ENCODE measurements around the gene MYH16.
A peak's percentile ranks its signal among the peaks of the same experiment; 100 is the strongest.
"Not testable (repeated sequence)": the region's sequence is repeated elsewhere in the genome, so short reads cannot be mapped to it uniquely, and the experiment has no call there.

The MYH16 gene

DNA sequence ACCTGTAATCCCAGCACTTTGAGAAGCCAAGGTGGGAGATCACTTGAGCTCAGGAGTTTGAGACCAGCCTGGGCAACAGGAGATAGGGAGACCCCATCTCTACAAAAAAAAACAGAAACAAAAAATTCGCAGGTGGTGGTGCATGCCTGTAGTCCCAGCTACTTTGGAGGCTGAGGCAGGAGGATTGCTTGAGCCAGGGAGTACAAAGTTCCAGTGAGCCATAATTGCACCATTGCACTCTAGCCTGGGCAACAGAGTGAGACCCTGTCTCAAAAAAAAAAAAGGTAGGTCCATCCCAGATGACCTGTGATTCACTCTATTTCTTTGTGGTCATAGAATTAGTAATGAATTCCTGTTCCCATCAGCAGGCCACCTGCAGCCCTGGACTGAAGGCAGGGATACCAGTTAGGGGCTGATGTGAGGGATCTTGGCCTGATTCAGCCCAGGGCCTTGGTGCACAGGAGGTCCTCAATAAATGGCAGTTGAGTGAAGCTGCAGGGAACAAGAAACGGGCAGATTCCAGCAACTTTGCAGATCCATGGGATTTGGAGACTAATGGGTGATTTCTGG lies at the start of gene MYH16:
MYH16 (plus strand) TSS at position 364 of the 570 bp plus-strand sequence.
- Mint-ChIP-seq H3K27me3 (peaks cover 11% of the 10 kb centered on the region), H3K4me1 (peaks cover 15% of the 10 kb centered on the region), H3K36me3 (no peaks in the 10 kb centered on the region), H3K9me3 (no peaks in the 10 kb centered on the region), H3K27ac (peak within 1 kb of the TSS; percentile 63), H3K4me3 (no peak within 1 kb of the TSS)
- no peak for DNase-seq
- CTCF ChIA-PET, result interaction anchor here (1.1 kb wide), 1 partner anchor 10 kb away, joined by 3 read pairs; no protein-coding TSS in a partner anchor

DNA sequence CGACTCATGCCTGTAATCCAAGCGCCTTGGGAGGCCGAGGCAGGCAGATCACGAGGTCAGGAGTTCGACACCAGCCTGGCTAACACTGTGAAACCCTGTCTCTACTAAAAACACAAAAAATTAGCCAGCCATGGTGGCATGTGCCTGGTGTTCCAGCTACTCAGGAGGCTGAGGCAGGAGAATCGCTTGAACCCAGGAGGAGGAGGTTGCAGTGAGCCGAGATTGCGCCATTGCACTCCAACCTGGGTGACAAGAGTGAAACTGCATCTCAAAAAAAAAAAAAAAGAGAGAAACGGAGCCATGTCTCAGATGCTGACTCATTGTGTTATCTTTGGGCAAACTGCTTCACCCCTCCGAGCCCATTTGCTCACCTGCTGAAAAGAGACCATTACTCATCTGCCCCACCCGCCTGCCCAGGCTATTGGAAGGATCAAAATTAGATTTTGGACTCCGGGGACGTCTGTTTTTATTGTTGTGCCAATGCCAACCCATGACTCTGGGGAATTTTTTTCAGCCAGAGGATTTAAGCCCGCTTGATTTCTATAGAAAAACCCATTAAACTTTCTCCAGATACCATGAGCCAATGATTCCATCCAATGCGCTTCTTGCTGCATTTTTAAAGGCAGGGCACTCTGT lies 48.3 kb upstream of the MYH16 start:
- DNase-seq, H3K9me3 Mint-ChIP-seq, H3K36me3 Mint-ChIP-seq, H3K4me3 Mint-ChIP-seq, H3K4me1 Mint-ChIP-seq, CTCF ChIA-PET, H3K27me3 Mint-ChIP-seq: not testable (repeated sequence)
- peak overlapping the region; percentile 19 for H3K27ac Mint-ChIP-seq

DNA sequence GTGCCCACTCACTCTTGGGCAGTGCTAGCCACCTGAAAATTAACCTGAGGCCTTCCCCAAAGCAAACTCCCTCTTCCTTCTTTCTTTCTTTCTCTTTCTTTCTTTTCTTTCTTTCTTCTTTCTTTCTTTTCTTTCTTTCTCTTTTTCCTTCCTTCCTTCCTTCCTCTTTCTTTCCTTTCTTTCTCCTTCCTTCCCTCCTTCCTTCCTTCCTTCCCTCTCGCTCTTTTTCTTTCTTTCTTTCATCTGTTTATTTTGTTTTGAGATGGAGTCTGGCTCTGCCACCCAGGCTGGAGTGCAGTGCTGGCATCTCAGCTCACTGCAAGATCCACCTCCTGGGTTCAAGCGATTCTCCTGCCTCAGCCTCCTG lies 47.8 kb upstream of the MYH16 start:
- no peaks in the 10 kb centered on the region for H3K9me3 Mint-ChIP-seq
- no peak overlapping the region for H3K4me3 Mint-ChIP-seq
- peaks cover 7% of the 10 kb centered on the region for H3K4me1 Mint-ChIP-seq
- DNase-seq, result no peak
- H3K36me3 Mint-ChIP-seq, result no peaks in the 10 kb centered on the region
- H3K27ac Mint-ChIP-seq, result no peak overlapping the region
- CTCF ChIA-PET, result no interaction called here
- peaks cover 5% of the 10 kb centered on the region for H3K27me3 Mint-ChIP-seq

DNA sequence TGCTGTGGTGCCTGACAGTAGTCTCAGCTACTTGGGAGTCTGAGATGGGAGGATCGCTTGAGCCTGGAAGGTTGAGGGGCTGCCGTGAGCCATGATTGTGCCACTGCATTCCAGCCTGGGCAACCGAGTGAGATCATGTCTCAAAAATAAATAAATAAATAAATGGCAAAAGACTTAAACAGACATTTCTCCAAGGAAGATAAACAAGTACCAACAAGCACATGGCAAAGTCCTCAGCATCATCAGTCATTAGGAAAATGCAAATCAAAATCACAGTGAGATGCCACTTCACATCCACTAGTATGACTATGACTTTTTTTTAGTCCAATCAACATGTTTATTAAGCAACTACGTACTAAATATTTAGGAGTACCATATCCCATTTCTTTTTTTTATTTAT lies 43.4 kb upstream of the MYH16 start:
- Mint-ChIP-seq H3K36me3 (no peaks in the 10 kb centered on the region), H3K27ac (no peak overlapping the region), H3K27me3 (peaks cover 5% of the 10 kb centered on the region), H3K9me3 (no peaks in the 10 kb centered on the region), H3K4me3 (no peak overlapping the region), H3K4me1 (peaks cover 7% of the 10 kb centered on the region)
- no peak for DNase-seq
- CTCF ChIA-PET, result no interaction called here

DNA sequence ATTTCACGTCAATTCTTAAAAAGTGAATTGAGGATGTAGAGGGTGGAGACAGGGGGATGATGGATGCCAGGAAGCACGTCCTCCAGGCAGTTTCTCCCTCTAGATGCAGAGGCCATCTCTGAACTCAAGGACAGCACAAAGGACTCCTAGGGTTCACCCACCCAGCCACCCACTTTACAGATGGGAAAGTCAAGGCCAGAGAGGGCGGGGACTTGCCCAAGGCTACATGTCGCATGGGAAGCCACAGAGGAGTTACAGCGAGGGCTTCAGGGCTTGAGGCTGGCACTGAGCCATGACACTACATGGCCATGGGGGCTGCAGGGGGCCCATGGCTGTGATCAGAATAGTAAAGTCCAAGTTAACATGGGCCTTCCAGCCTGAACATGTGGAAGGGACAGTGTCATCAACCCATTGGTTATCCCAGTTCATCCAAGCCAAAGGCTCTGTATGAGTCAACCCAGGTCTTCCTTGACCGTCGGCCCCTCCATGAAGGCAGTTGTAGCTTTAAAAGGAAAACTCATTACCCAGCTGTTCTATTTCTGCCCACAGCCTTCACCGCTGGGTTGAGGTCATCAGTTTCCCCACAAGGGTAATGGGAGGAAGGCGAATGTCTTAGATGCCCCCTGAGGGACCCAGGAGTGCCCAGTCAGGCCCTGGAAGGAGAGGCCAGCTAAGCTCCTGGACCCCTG lies 40.4 kb upstream of the MYH16 start:
- Mint-ChIP-seq H3K9me3 (no peaks in the 10 kb centered on the region), H3K4me1 (no peaks in the 10 kb centered on the region), H3K27ac (no peak overlapping the region), H3K36me3 (no peaks in the 10 kb centered on the region), H3K27me3 (no peaks in the 10 kb centered on the region), H3K4me3 (no peak overlapping the region)
- no peak for DNase-seq
- CTCF ChIA-PET, result no interaction called here

DNA sequence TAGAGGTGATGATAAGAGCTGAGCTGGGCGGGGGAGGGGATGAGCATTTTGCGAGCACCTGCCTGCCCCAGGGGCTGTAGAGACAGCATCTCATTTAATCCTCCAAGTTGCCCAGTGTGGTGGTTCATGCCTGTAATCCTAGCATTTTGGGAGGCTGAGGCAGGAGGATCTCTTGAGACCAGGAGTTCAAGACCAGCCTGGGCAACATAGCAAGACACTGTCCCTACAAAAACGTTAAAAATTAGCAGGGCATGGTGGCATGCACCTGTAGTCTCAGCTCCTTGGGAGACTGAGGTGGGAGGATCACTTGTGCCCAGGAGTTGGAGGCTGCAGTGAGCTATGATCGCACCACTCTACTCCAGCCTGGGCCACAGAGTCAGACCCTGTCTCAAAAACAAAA lies 39.7 kb upstream of the MYH16 start:
- DNase-seq, H3K9me3 Mint-ChIP-seq, H3K36me3 Mint-ChIP-seq, H3K4me1 Mint-ChIP-seq, H3K27ac Mint-ChIP-seq, CTCF ChIA-PET, H3K4me3 Mint-ChIP-seq, H3K27me3 Mint-ChIP-seq: not testable (repeated sequence)

DNA sequence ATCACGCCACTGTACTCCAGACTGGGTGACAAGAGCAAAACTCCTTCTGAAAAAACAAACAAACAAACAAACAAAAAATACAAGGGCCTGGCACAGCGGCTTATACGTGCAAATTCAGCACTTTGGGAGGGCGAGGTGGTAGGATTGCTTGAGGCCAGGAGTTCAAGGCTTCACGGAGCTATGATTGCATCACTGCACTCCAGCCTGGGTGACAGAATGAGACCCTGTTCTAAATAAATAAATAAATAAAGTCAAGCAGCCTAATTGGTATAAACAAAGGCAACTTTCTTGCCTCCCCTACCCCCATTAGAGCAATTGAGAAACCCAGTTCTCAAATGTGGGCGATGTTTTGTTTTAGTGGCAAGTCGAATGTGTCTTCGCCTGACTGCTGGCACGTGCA lies 38.5 kb upstream of the MYH16 start:
- Mint-ChIP-seq H3K9me3 (no peaks in the 10 kb centered on the region), H3K4me1 (no peaks in the 10 kb centered on the region), H3K27ac (no peak overlapping the region), H3K27me3 (peaks cover 6% of the 10 kb centered on the region), H3K36me3 (no peaks in the 10 kb centered on the region), H3K4me3 (no peak overlapping the region)
- DNase-seq, result no peak
- CTCF ChIA-PET, result no interaction called here

DNA sequence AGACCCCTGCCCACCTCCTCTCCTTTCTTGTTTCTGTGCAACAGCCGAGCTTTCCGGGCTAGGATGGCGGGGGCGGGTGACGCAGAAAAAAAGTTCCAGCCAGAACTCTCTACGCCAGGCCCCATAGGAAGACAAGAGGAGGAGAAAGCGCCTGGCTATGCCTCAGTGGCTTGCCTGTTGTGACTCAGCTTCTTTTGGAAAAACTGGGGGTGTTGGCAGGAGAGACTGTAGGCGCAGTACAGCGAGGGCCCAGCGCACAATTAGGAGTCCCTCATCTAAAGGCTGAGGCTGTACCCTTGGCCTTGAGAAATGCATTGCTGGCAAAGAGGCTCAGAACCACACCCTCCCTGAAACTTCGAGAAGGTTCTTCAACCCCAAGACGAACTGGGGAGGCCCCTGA lies 36.7 kb upstream of the MYH16 start:
- Mint-ChIP-seq H3K4me1 (no peaks in the 10 kb centered on the region), H3K27ac (no peak overlapping the region), H3K27me3 (peaks cover 13% of the 10 kb centered on the region), H3K4me3 (no peak overlapping the region), H3K36me3 (no peaks in the 10 kb centered on the region), H3K9me3 (no peaks in the 10 kb centered on the region)
- no peak for DNase-seq
- CTCF ChIA-PET, result no interaction called here

DNA sequence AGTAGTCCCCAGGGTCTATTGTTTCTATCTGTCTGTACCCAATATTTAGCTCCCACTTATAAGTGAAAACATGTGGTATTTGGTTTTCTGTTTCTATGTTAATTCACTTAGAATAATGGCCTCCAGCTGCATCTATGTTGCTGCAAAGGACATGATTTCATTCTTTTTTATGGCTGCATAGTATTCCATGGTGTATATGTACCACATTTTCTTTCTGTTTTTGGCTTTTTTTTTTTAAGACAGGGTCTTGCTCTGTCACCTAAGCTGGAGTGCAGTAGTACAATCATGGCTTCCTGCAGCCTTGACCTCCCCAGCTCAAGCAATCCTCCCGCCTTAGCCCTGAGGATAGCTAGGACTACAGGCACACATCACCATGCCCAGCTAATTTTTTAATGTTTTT lies 34.8 kb upstream of the MYH16 start:
- DNase-seq, H3K4me1 Mint-ChIP-seq, H3K27ac Mint-ChIP-seq, H3K9me3 Mint-ChIP-seq, H3K4me3 Mint-ChIP-seq, H3K36me3 Mint-ChIP-seq: not testable (repeated sequence)
- H3K27me3 Mint-ChIP-seq, result peaks cover 21% of the 10 kb centered on the region
- CTCF ChIA-PET, result interaction anchor here (0.5 kb wide), 1 partner anchor 1225 kb away, joined by 3 read pairs; no protein-coding TSS in a partner anchor

DNA sequence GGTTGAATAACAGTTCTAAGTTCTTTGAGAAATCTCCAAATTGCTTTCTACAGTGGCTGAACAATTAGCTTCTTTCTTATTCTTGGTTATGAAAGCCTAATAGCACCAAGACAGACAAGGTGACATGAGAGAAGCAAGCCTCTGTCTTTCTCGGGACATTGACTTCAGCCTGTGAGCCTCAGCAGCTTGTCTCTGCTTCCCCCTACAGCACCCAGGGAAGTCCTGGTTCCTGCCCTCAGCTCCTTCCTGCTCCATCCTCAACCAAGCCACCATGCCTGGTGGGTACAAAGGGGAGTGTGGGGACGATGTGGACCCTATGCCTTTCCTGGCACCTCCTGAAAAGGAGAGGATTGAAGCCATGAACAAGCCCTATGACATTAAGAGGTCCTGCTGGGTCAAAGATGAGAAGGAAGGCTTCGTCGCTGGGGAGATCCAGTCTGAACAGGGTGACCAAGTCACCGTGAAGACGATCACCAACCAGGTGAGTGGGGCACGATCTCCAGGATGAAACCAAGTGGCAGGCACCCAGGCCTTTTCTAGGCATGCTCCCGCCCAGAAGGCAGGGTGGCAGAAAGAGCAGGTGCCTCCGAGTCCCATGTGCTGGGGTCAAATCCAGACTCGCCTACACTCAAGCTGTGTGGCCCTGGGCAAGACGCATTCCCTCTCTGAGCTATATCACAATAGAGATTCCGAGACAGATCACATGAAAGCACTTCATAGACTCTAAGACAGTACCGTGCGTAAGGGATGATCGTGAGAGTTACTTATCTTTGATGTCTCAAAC lies 33.9 kb upstream of the MYH16 start:
- no peak for DNase-seq
- Mint-ChIP-seq H3K36me3 (no peaks in the 10 kb centered on the region), H3K9me3 (no peaks in the 10 kb centered on the region), H3K27ac (no peak overlapping the region), H3K27me3 (peaks cover 21% of the 10 kb centered on the region), H3K4me1 (no peaks in the 10 kb centered on the region), H3K4me3 (no peak overlapping the region)
- CTCF ChIA-PET, result no interaction called here

DNA sequence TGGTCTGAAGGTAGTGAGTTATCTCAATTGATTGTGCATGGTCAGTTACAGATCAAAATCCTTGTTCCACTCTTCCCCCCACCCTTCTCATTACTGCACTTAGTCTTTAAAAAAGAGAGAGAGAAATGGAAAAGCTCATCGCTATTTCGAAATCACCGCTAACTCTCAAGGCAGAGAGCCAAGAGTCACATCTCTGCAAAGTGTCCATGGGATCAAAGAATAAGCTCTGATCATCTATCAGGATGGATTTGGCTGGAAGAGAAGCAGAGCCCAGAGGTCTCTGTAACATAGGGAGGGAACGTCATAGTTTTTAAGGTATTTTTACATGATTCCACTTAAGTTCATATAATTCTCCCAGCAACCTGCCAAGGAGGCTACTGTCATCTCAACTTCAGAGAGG lies 30.0 kb upstream of the MYH16 start:
- Mint-ChIP-seq H3K4me3 (no peak overlapping the region), H3K9me3 (no peaks in the 10 kb centered on the region), H3K27ac (no peak overlapping the region), H3K4me1 (no peaks in the 10 kb centered on the region), H3K27me3 (peaks cover 25% of the 10 kb centered on the region), H3K36me3 (no peaks in the 10 kb centered on the region)
- CTCF ChIA-PET, result no interaction called here
- no peak for DNase-seq

DNA sequence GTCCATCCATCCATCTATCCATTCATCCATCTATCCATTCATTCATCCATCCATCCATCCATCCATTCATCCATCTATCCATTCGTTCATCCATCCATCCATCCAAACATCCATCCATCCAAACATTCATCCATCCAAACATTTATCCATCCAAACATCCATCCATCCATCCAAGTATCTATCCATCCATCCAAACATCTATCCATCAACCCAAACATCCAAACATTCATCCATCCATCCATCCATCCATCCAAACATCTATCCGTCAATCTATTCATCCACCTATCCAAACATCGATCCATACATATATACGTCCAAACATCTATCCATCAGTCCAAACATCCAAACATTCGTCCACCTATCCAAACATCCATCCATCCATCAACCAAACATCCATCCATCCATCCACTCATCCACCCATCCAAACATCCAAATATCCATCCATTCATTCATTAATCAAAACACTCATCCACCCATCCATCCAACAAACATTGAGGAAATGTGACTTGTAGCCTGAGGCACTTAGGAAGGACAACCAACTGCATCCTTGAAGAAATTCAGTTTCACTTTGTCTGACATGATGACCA lies 28.8 kb upstream of the MYH16 start:
- no peaks in the 10 kb centered on the region for H3K4me1 Mint-ChIP-seq
- peaks cover 23% of the 10 kb centered on the region for H3K27me3 Mint-ChIP-seq
- no peak overlapping the region for H3K4me3 Mint-ChIP-seq
- no peak overlapping the region for H3K27ac Mint-ChIP-seq
- no peaks in the 10 kb centered on the region for H3K36me3 Mint-ChIP-seq
- H3K9me3 Mint-ChIP-seq, result no peaks in the 10 kb centered on the region
- CTCF ChIA-PET, result no interaction called here
- DNase-seq, result no peak

DNA sequence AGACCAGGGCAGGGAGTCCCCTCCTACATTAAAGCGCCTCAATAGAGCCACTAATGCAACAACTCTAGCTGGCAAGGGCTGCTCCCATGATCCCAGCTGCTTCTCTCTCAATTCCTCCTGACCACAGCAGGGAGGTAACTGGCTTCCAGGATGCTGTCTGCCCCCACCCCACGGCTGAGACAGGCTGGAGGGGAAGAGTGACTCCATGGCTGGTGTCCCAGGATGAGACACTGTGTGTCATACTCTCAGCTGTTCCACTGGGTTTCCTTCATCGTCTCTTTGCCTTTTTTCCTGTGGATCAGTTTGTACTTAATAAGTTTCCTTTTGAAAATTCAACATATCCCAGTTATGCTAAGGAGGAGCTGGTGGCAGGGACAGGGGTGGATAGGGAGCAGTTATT lies 27.7 kb upstream of the MYH16 start:
- Mint-ChIP-seq H3K27ac (peak overlapping the region; percentile 25), H3K36me3 (no peaks in the 10 kb centered on the region), H3K9me3 (no peaks in the 10 kb centered on the region), H3K4me1 (no peaks in the 10 kb centered on the region), H3K4me3 (no peak overlapping the region), H3K27me3 (peaks cover 22% of the 10 kb centered on the region)
- CTCF ChIA-PET, result no interaction called here
- DNase-seq, result no peak

DNA sequence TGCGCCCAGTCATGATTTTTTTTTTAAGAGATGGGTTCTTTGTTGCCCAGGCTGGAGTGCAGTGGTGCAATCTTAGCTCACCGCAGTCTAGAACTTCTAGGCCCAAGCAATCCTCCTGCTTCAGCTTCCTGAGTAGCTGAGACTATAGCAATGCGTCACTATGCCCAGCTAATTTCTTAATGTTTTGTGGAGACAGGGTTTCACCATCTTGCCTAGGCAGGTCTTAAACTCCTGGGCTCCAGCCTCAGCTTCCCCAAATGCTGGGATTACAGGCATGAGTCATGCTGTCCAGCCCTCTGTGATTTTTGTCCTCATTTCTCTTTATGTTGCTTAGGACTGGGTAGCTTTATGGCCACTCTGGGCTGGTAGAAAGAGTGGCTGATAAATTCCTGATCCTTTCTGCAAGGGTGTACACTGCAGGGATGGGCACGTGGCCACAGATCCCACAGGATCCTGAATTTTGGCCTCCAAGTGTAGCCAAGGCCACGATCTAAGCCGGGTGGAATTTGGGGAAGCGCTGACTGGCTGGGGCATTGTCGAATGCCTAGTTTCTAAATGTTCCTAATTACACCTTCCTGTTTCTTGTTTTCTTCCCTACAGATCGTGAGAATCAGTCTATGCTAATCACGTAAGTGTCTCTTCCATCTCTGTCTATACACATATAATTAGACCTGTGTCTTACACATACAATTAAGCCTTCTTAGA lies 24.1 kb upstream of the MYH16 start:
- no peak for DNase-seq
- no peak overlapping the region for H3K4me3 Mint-ChIP-seq
- CTCF ChIA-PET, result interaction anchor here (0.6 kb wide), 1 partner anchor 180 kb away, joined by 3 read pairs; no protein-coding TSS in a partner anchor
- peaks cover 27% of the 10 kb centered on the region for H3K27me3 Mint-ChIP-seq
- H3K9me3 Mint-ChIP-seq, result no peaks in the 10 kb centered on the region
- no peaks in the 10 kb centered on the region for H3K4me1 Mint-ChIP-seq
- H3K36me3 Mint-ChIP-seq, result no peaks in the 10 kb centered on the region
- no peak overlapping the region for H3K27ac Mint-ChIP-seq

Measured in activated naive CD4-positive, alpha-beta T cell treated with anti-CD3 and anti-CD28 coated beads, Interleukin-2, amount 10 ng/mL, durations not matched to agents 7 days and 5 days (primary cell).